Measurements from ENCODE around the gene DGKH.
"Not testable (repeated sequence)": the region's sequence is repeated elsewhere in the genome, so short reads cannot be mapped to it uniquely, and the experiment has no call there.

Gene DGKH

GRCh38 chr13:42110410-42111155, 62.1 kb downstream of the DGKH start:
- DNase-seq (ENCODE audit: extremely low read depth in 1 of 2, low read depth in 1 of 2) = no peak

GRCh38 chr13:42112864-42113263, 64.4 kb downstream of the DGKH start:
- no peak for DNase-seq (ENCODE audit: extremely low read depth in 1 of 2, low read depth in 1 of 2)

GRCh38 chr13:42113478-42113877, 65.0 kb downstream of the DGKH start:
- no peak for DNase-seq (ENCODE audit: extremely low read depth in 1 of 2, low read depth in 1 of 2)

GRCh38 chr13:42114278-42114677, 65.8 kb downstream of the DGKH start:
- no peak for DNase-seq (ENCODE audit: extremely low read depth in 1 of 2, low read depth in 1 of 2)

- no peak for DNase-seq (ENCODE audit: extremely low read depth in 1 of 2, low read depth in 1 of 2)
These were observed 66.5 kb downstream of the DGKH start for GRCh38 chr13:42114912-42115311.

- DNase-seq (ENCODE audit: extremely low read depth in 1 of 2, low read depth in 1 of 2) = no peak
These were observed 67.8 kb downstream of the DGKH start for GRCh38 chr13:42116225-42116624.

GRCh38 chr13:42119041-42119440, 70.6 kb downstream of the DGKH start:
- no peak for DNase-seq (ENCODE audit: extremely low read depth in 1 of 2, low read depth in 1 of 2)

GRCh38 chr13:42119875-42120274, 71.4 kb downstream of the DGKH start:
- DNase-seq (ENCODE audit: extremely low read depth in 1 of 2, low read depth in 1 of 2) = no peak

GRCh38 chr13:42123600-42123999, 75.2 kb downstream of the DGKH start:
- DNase-seq (ENCODE audit: extremely low read depth in 1 of 2, low read depth in 1 of 2) = no peak

- no peak for DNase-seq (ENCODE audit: extremely low read depth in 1 of 2, low read depth in 1 of 2)
These were observed 76.6 kb downstream of the DGKH start for GRCh38 chr13:42125046-42125445.

- no peak for DNase-seq (ENCODE audit: extremely low read depth in 1 of 2, low read depth in 1 of 2)
These were observed 78.6 kb downstream of the DGKH start for GRCh38 chr13:42127047-42127446.

GRCh38 chr13:42129033-42129432, 80.6 kb downstream of the DGKH start:
- DNase-seq (ENCODE audit: extremely low read depth in 1 of 2, low read depth in 1 of 2) = no peak

- no peak for DNase-seq (ENCODE audit: extremely low read depth in 1 of 2, low read depth in 1 of 2)
These were observed 88.1 kb downstream of the DGKH start for GRCh38 chr13:42136518-42136917.

GRCh38 chr13:42137856-42138537, 89.5 kb downstream of the DGKH start:
- DNase-seq (ENCODE audit: extremely low read depth in 1 of 2, low read depth in 1 of 2) = no peak

GRCh38 chr13:42140494-42140893, 92.0 kb downstream of the DGKH start:
- no peak for DNase-seq (ENCODE audit: extremely low read depth in 1 of 2, low read depth in 1 of 2)

- DNase-seq (ENCODE audit: extremely low read depth in 1 of 2, low read depth in 1 of 2) = not testable (repeated sequence)
These were observed 92.6 kb downstream of the DGKH start for GRCh38 chr13:42141052-42141451.

GRCh38 chr13:42146359-42146758, 97.9 kb downstream of the DGKH start:
- DNase-seq (ENCODE audit: extremely low read depth in 1 of 2, low read depth in 1 of 2) = no peak

GRCh38 chr13:42148538-42148937, 100.1 kb downstream of the DGKH start:
- DNase-seq (ENCODE audit: extremely low read depth in 1 of 2, low read depth in 1 of 2) = no peak

- DNase-seq (ENCODE audit: extremely low read depth in 1 of 2, low read depth in 1 of 2) = no peak
These were observed 100.7 kb downstream of the DGKH start for GRCh38 chr13:42149136-42149535.

GRCh38 chr13:42151781-42152180, 103.3 kb downstream of the DGKH start:
- DNase-seq (ENCODE audit: extremely low read depth in 1 of 2, low read depth in 1 of 2) = no peak

GRCh38 chr13:42152495-42152894, 104.0 kb downstream of the DGKH start:
- DNase-seq (ENCODE audit: extremely low read depth in 1 of 2, low read depth in 1 of 2) = no peak
